ENCODE data around the gene OR5AU1. TPM values are rescaled to one million over a fixed set of nuclear protein-coding genes. Genes with fewer than 3 reads are reported as not detected.

The OR5AU1 gene
- total RNA-seq, 1 donor from 2014 or later, result not detected

DNA sequence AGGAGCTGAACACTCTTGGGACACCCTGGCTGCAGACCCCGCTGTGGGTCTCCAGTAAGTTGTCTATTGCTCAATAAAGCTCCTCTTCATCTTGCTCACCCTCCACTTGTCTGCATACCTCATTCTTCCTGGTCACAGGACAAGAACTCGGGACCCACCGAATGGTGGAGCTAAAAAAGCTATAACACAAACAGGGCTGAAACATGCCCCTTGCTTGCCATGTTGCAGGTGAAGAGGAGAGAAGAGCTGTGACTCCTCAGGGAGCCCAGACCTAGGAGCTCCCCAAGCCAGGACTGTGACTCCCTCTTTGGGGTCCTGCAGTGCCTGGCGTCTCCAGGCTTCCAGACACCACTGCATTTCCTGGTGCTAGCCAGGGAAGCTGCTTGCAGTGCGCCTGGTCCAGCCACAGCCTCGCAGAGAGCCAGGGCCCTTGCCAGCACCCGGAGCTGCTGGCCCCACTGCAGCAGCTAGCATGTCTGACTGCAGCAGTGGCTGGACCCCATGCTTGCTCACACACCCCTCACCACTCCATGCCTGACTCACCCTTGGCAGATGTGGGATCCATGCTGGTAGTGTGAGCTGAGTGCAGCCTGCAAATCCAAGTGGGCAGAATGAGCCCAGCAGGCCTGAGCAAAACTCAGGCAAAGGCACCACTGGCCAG lies 37.1 kb upstream of the OR5AU1 start:
- DNase-seq (ENCODE audit: low read depth) (no peak), FAIRE-seq (no peak)
- Histone ChIP-seq H3K36me3 (ENCODE audit: control insufficient read depth, insufficient read depth, low read length) (no peaks in the 10 kb centered on the region), H3K4me3 (ENCODE audit: low read depth, low read length) (no peak overlapping the region), H3K27me3 (ENCODE audit: control insufficient read depth, insufficient read depth, low read length) (peaks cover 4% of the 10 kb centered on the region)
- TF ChIP-seq CTCF (IDR thresholded peaks at IDR 0.05; ENCODE audit: insufficient read depth, low read length, severe bottlenecking), result no peak

DNA sequence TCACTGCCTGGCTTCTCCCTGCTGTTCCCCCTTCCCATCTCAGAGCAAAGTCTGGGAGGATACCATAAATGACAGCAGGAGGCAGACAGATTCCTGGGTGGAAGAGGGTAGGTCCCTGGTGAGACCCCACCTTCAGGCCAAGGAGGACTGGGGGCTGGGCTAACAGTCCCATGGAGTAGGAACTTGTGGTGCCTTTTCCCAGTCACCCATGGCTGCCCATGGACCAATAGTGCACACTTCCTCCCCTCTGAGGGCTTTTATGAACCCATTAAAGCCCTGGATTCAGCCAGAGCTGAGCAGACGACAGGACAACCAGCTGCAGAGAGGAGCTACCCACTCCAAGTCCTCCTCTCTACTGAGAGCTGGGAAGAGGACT lies 36.6 kb upstream of the OR5AU1 start:
- Histone ChIP-seq H3K36me3 (ENCODE audit: control insufficient read depth, insufficient read depth, low read length) (no peaks in the 10 kb centered on the region), H3K27me3 (ENCODE audit: control insufficient read depth, insufficient read depth, low read length) (peaks cover 4% of the 10 kb centered on the region), H3K4me3 (ENCODE audit: low read depth, low read length) (no peak overlapping the region)
- peak; percentile 60 for FAIRE-seq
- no peak for DNase-seq (ENCODE audit: low read depth)
- no peak for TF ChIP-seq CTCF (IDR thresholded peaks at IDR 0.05; ENCODE audit: insufficient read depth, low read length, severe bottlenecking)

- FAIRE-seq (no peak), DNase-seq (ENCODE audit: low read depth) (peak; percentile 33)
- no peak for TF ChIP-seq CTCF (IDR thresholded peaks at IDR 0.05; ENCODE audit: insufficient read depth, low read length, severe bottlenecking)
- H3K27me3 ChIP-seq (ENCODE audit: control insufficient read depth, insufficient read depth, low read length), result peaks cover 4% of the 10 kb centered on the region
- H3K4me3 ChIP-seq (ENCODE audit: low read depth, low read length), result no peak overlapping the region
- no peaks in the 10 kb centered on the region for H3K36me3 ChIP-seq (ENCODE audit: control insufficient read depth, insufficient read depth, low read length)
These were observed 36.1 kb upstream of the OR5AU1 start for GRCh38 chr14:21191809-21192446.

DNA sequence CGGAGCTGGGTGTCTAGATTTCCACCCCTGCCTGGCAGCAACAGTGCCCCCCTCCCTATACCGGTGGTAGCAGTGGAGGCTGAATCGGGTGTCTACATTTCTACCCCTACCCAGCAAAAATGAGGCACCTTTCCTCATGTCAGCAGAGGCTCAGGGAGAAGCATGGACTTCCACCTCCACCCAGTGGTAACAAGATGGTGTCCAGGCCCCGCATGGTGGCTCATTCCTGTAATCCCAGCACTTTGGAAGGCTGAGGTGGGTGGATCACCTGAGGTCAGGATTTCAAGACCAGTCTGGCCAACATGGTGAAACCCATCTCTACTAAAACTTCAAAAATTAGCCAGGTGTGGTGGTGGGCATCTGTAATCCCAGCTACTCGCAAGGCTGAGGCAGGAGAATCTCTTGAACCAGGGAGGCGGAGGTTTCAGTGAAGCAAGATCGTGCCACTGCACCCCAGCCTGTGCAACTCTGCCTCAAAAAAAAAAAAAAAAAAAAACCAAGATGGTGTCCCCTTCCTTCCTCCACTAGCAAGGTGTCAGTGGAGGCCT lies 35.5 kb upstream of the OR5AU1 start:
- Histone ChIP-seq H3K27me3 (ENCODE audit: control insufficient read depth, insufficient read depth, low read length) (peaks cover 4% of the 10 kb centered on the region), H3K36me3 (ENCODE audit: control insufficient read depth, insufficient read depth, low read length) (no peaks in the 10 kb centered on the region), H3K4me3 (ENCODE audit: low read depth, low read length) (no peak overlapping the region)
- FAIRE-seq, result no peak
- no peak for TF ChIP-seq CTCF (IDR thresholded peaks at IDR 0.05; ENCODE audit: insufficient read depth, low read length, severe bottlenecking)
- no peak for DNase-seq (ENCODE audit: low read depth)

DNA sequence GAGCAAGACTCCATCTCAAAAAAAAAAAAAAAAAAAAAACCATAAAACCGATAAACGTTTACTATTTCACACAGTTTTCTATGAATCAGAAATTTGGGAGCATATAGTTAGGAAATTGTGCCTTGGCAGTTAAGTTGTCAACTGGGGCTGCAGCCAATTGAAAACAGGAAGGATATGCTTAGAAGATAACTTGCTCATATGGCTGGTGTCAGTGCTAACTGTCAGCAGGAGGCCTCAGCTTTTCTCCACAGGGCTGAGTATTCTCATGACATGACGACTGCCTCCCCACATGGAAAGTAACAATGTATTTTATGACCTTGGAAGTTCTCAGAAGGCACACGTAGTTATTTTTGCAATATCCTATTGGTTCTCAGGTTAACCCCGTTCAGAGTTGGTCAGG lies 29.6 kb upstream of the OR5AU1 start:
- no peak for DNase-seq (ENCODE audit: low read depth)
- H3K4me3 ChIP-seq (ENCODE audit: low read depth, low read length), result no peak overlapping the region
- peaks cover 2% of the 10 kb centered on the region for H3K27me3 ChIP-seq (ENCODE audit: control insufficient read depth, insufficient read depth, low read length)
- H3K36me3 ChIP-seq (ENCODE audit: control insufficient read depth, insufficient read depth, low read length), result no peaks in the 10 kb centered on the region
- TF ChIP-seq CTCF (IDR thresholded peaks at IDR 0.05; ENCODE audit: insufficient read depth, low read length, severe bottlenecking), result no peak
- FAIRE-seq, result no peak
